ENCODE data around the gene ARFRP1.

ARFRP1 gene

GRCh38 chr20:63693733-63694583, 13.8 kb downstream of the ARFRP1 start:
- no peak for DNase-seq (ENCODE audit: low spot score)
- no peak for TF ChIP-seq CTCF (IDR thresholded peaks at IDR 0.05; ENCODE audit: extremely low read depth, missing control alignments)

- no peak for TF ChIP-seq CTCF (IDR thresholded peaks at IDR 0.05; ENCODE audit: extremely low read depth, missing control alignments)
- no peak for DNase-seq (ENCODE audit: low spot score)
Measured at GRCh38 chr20:63693083-63693732, 14.6 kb downstream of the ARFRP1 start.

- DNase-seq (ENCODE audit: low spot score): no peak
Measured at GRCh38 chr20:63692436-63693082, 15.2 kb downstream of the ARFRP1 start.

GRCh38 chr20:63691711-63692435, 15.9 kb downstream of the ARFRP1 start:
- DNase-seq (ENCODE audit: low spot score): no peak
- TF ChIP-seq CTCF (IDR thresholded peaks at IDR 0.05; ENCODE audit: extremely low read depth, missing control alignments): no peak

More at GRCh38 chr20:63692436-63693082, 15.2 kb downstream of the ARFRP1 start:
- TF ChIP-seq CTCF (IDR thresholded peaks at IDR 0.05; ENCODE audit: extremely low read depth, missing control alignments): no peak

GRCh38 chr20:63690898-63691710, 16.7 kb downstream of the ARFRP1 start:
- peak; percentile 56 for DNase-seq (ENCODE audit: low spot score)
- TF ChIP-seq CTCF (IDR thresholded peaks at IDR 0.05; ENCODE audit: extremely low read depth, missing control alignments): no peak

- no peak for TF ChIP-seq CTCF (IDR thresholded peaks at IDR 0.05; ENCODE audit: extremely low read depth, missing control alignments)
- peak; percentile 47 for DNase-seq (ENCODE audit: low spot score)
Measured at GRCh38 chr20:63690003-63690897, 17.5 kb downstream of the ARFRP1 start.
